Measurements from ENCODE around the gene PARN.

- TF ChIP-seq CTCF (IDR thresholded peaks at IDR 0.05) (no peak), POLR2A (IDR thresholded peaks at IDR 0.05) (no peak), POLR2AphosphoS5 (IDR thresholded peaks at IDR 0.05) (no peak)
Measured at GRCh38 chr16:14398014-14398717, 231.9 kb downstream of the PARN start.

Data from prostate gland (tissue), 2 donors.